Gastrocnemius medialis (tissue), 4 donors: ENCODE data around the gene FCGR1A. TPM values are rescaled to one million over a fixed set of nuclear protein-coding genes. Genes with fewer than 3 reads are reported as not detected.
"Not testable (repeated sequence)": the region's sequence is repeated elsewhere in the genome, so short reads cannot be mapped to it uniquely, and the experiment has no call there.

Experiments
- ATAC-seq, 2 donors: fragments of 150-250 bp; one replicate each; pipeline ENCODE4 v1.9.1; 2016
- DNase-seq, 2 donors: peaks; one replicate each; pipeline ENCODE4 v3.0.0-alpha.2; 2019
- H3K27ac ChIP-seq, 4 donors: fragments of 200-600 bp; sonication (generic); 1 replicate in 1 of 4; 2 replicates in 3 of 4; pipeline ENCODE4 v1.5.1; 2016 to 2018; ENCODE audit warnings: mild to moderate bottlenecking in 2 of 4, moderate library complexity in 1 of 4
- H3K27me3 ChIP-seq, 3 donors: fragments of 200-600 bp; sonication (generic) in 2 of 3; 1 replicate in 1 of 3; 2 replicates in 2 of 3; pipeline versions ENCODE4 v1.5.1 to v1.6.0; 2016 to 2019; ENCODE audit warnings: mild to moderate bottlenecking in 1 of 3, moderate library complexity in 1 of 3
- H3K36me3 ChIP-seq, 2 donors: fragments of 200-600 bp; sonication (generic) in 1 of 2; one replicate each; pipeline ENCODE4 v1.5.1; 2017 to 2018
- H3K4me1 ChIP-seq, 2 donors: fragments of 200-600 bp; sonication (generic) in 1 of 2; one replicate each; pipeline ENCODE4 v1.5.1; 2016 to 2017; ENCODE audit warnings: mild to moderate bottlenecking in 2 of 2
- H3K4me3 ChIP-seq, 4 donors: fragments of 200-600 bp; sonication (generic) in 3 of 4; 1 replicate in 1 of 4; 2 replicates in 3 of 4; pipeline ENCODE4 v1.5.1; 2016 to 2019; ENCODE audit warnings: mild to moderate bottlenecking in 2 of 4
- H3K9me3 ChIP-seq, 3 donors: fragments of 200-600 bp; sonication (generic) in 2 of 3; 1 replicate in 1 of 3; 2 replicates in 2 of 3; pipeline ENCODE4 v1.5.1; 2016 to 2019
- in situ Hi-C, 4 donors: fragments of 200-750 bp; cut with MboI; loops; one replicate each; pipeline versions ENCODE4 v1.15.0 to v1.8.0; 2017; ENCODE audit warnings: low sequenced_read_pairs in 4 of 4
- intact Hi-C: fragments of 100-400 bp; cut with DNase I; formaldehyde crosslinking; loops from one replicate; pipeline ENCODE4 v1.15.1; 2023; ENCODE audit warnings: low total_unique reads
- total RNA-seq, 4 donors: library from RNA; depleted of rRNA; stranded (reverse); fragments of >200 nt; gene quantifications; one replicate each; pipeline versions ENCODE4 v1.1.0 to v1.2.3, GENCODE V29; 2016

Gene FCGR1A
- total RNA-seq: 1 to 10 TPM in 1 of 4 donors, not detected in 3; 2.5 TPM

- intact Hi-C loops, H3K27ac ChIP-seq, H3K4me3 ChIP-seq, ATAC-seq, H3K4me1 ChIP-seq, H3K36me3 ChIP-seq, H3K27me3 ChIP-seq, H3K9me3 ChIP-seq, DNase-seq, in situ Hi-C loops: not testable (repeated sequence)
Observed at GRCh38 chr1:149782600-149782999, at the start of gene FCGR1A. FCGR1A (plus strand) TSS chr1:149782694; CDS start chr1:149782744, 50 bp downstream.

GRCh38 chr1:149732781-149733180 is 49.7 kb upstream of the FCGR1A start:
- H3K9me3 ChIP-seq, DNase-seq, H3K36me3 ChIP-seq, in situ Hi-C loops, intact Hi-C loops, H3K4me1 ChIP-seq, H3K27me3 ChIP-seq, H3K27ac ChIP-seq, H3K4me3 ChIP-seq: not testable (repeated sequence)
- ATAC-seq: peak in 1 of 2 donors; percentile 66

DNA sequence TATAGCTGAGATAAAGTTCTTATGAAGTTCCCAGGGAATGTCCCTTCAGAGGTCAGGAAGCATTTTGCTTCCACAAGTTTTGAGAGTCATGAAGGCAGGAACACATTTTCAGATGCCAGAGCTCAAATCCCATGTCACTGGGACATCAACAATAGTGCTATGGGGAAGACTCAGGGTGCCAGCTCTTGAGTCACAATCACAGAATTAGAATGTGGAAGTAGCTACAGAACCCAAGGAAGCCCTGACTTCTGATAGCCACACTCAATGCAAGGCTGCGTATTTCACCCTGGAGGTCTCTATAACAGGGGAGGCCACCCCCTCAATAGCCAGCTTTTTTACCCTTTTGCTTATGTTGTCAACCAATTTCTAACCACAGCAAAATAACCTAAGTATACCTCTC is 47.8 kb upstream of the FCGR1A start:
- ATAC-seq, H3K9me3 ChIP-seq, H3K36me3 ChIP-seq, intact Hi-C loops, in situ Hi-C loops, DNase-seq, H3K4me3 ChIP-seq, H3K4me1 ChIP-seq, H3K27ac ChIP-seq, H3K27me3 ChIP-seq: not testable (repeated sequence)

GRCh38 chr1:149740148-149740581 is 42.3 kb upstream of the FCGR1A start:
- in situ Hi-C loops, H3K27ac ChIP-seq, H3K27me3 ChIP-seq, H3K4me1 ChIP-seq, H3K4me3 ChIP-seq, ATAC-seq, intact Hi-C loops, H3K36me3 ChIP-seq, H3K9me3 ChIP-seq: not testable (repeated sequence)
- DNase-seq: peak in 1 of 2 donors; percentile 8

GRCh38 chr1:149740590-149741230 is 41.8 kb upstream of the FCGR1A start:
- H3K36me3 ChIP-seq, in situ Hi-C loops, DNase-seq, H3K27me3 ChIP-seq, H3K4me3 ChIP-seq, H3K9me3 ChIP-seq, H3K27ac ChIP-seq, H3K4me1 ChIP-seq, intact Hi-C loops, ATAC-seq: not testable (repeated sequence)

DNA sequence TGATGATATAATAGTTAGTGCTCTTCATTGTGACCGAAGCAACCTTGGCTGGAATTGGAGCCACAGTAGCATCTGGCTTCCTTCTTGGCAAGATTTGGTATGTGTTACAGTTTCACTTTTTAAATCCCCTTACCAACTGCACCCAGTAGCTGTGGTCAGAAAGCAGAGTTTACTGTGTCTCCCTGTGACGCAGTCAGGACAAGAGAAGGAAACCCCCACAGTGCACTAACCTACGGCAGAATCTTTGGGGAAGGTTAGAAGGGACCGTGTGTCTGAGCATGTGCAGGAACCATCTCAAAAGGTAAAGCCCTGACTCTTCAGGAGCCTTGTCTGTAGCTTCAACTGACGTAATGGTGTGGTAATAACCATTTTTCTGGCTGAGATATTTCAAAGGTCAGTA is 40.6 kb upstream of the FCGR1A start:
- H3K4me3 ChIP-seq, H3K9me3 ChIP-seq, H3K4me1 ChIP-seq, ATAC-seq, DNase-seq, H3K36me3 ChIP-seq, intact Hi-C loops, H3K27me3 ChIP-seq, in situ Hi-C loops, H3K27ac ChIP-seq: not testable (repeated sequence)

GRCh38 chr1:149746463-149747356 is 35.8 kb upstream of the FCGR1A start:
- in situ Hi-C loops: not testable (repeated sequence)

DNA sequence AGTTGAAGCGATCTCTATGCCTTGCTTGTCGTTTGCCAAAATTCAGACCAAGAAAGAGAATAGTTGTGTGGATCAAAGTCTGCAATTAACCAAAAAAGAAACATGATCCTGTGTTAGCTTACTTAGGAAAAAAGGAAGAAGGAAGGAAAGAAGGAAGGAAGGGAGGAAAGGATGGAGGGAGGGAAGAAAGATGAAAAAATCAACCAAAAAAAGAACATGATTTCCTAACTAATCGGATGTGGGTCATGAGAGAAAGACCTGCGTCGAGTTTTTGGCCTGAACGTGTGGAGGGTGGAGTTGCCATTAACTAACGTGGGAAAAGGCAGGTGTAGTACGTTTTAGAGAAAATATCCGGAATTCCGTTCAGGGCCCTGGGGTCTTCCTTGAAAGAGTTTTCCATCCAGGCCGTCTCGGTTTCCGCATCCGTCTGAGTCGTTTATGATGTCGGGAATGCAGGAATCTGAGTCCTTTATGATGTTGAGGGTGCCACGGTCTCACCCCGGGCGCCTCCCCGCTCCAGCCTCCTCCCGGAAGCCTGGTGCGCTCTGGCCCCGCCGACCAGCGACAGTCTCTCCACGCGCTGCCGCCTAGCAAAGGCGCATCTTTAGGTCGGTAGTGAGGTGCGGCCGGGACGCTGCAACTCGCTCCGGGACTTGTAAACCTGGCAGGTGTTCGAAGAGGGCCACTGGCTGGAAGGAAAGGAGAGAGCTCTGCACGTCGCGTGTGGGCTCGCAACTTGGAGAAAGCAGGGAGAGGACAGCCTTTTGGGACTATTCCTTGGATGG is 34.9 kb upstream of the FCGR1A start:
- H3K27ac ChIP-seq, DNase-seq, in situ Hi-C loops, intact Hi-C loops, H3K4me1 ChIP-seq, H3K4me3 ChIP-seq, ATAC-seq, H3K27me3 ChIP-seq, H3K36me3 ChIP-seq, H3K9me3 ChIP-seq: not testable (repeated sequence)

More at GRCh38 chr1:149746463-149747356, 35.8 kb upstream of the FCGR1A start:
- intact Hi-C loops, H3K4me1 ChIP-seq, H3K4me3 ChIP-seq, DNase-seq, H3K36me3 ChIP-seq, H3K27me3 ChIP-seq, H3K27ac ChIP-seq, H3K9me3 ChIP-seq, ATAC-seq: not testable (repeated sequence)

- H3K4me3 ChIP-seq, in situ Hi-C loops, H3K27me3 ChIP-seq, intact Hi-C loops, DNase-seq, H3K9me3 ChIP-seq, H3K27ac ChIP-seq, ATAC-seq, H3K36me3 ChIP-seq, H3K4me1 ChIP-seq: not testable (repeated sequence)
Observed at GRCh38 chr1:149748144-149748500, 34.4 kb upstream of the FCGR1A start.

GRCh38 chr1:149750562-149750961 is 31.9 kb upstream of the FCGR1A start:
- ATAC-seq, H3K9me3 ChIP-seq, DNase-seq, H3K4me3 ChIP-seq, H3K27ac ChIP-seq, H3K4me1 ChIP-seq, H3K27me3 ChIP-seq, intact Hi-C loops, in situ Hi-C loops, H3K36me3 ChIP-seq: not testable (repeated sequence)

- H3K36me3 ChIP-seq, DNase-seq, H3K9me3 ChIP-seq, H3K4me1 ChIP-seq, H3K4me3 ChIP-seq, H3K27ac ChIP-seq, intact Hi-C loops, H3K27me3 ChIP-seq, ATAC-seq, in situ Hi-C loops: not testable (repeated sequence)
Observed at GRCh38 chr1:149752186-149752585, 30.3 kb upstream of the FCGR1A start.
